Measurements from ENCODE around the gene MORC3. TPM values are rescaled to one million over a fixed set of nuclear protein-coding genes. Genes with fewer than 3 reads are reported as not detected.

The MORC3 gene
- total and polyA plus RNA-seq, 2 of the 4 experiments (the other 2 are of a cell fraction), result 14.0 to 23.5 TPM

- intact Hi-C loops (cut with micrococcal nuclease), result loop anchor here (5.0 kb wide), 2 partner anchors 111 to 261 kb away; partner anchors contain the start of gene SETD4
Observed at GRCh38 chr21:36323032-36323431, 3.0 kb downstream of the MORC3 start.

More at GRCh38 chr21:36323032-36323431, 3.0 kb downstream of the MORC3 start:
- ATAC-seq (ENCODE audit: low read depth) (no peak), DNase-seq (peak; percentile 20)
- Histone ChIP-seq H3K27me3 (ENCODE audit: control insufficient read depth, insufficient read depth, low read length) (no peaks in the 10 kb centered on the region), H3K9me1 (ENCODE audit: insufficient read depth, low read length) (no peaks in the 10 kb centered on the region), H2AFZ (replicated peaks; ENCODE audit: low read length, poor library complexity) (no peak overlapping the region), H3K14ac (replicated peaks; ENCODE audit: low read depth, low read length) (0 out of 2 replicates have a peak overlapping the region, but pooled peaks have one; percentile 17), H3K4me3 (ENCODE audit: insufficient read depth, low read depth, low read length) (no peak overlapping the region), H3K23ac (ENCODE audit: low read depth, low read length) (no peak overlapping the region; the same call in 1 of the 2 replicates), H4K8ac (ENCODE audit: low read depth in 2 of 2, low read length in 2 of 2) (no peak overlapping the region), H2BK120ac (ENCODE audit: low read depth, low read length) (no peak overlapping the region), H3K9ac (ENCODE audit: low read depth, low read length) (no peak overlapping the region), H3K56ac (ENCODE audit: extremely low read depth, insufficient read depth, low read length) (no peak overlapping the region), H2AK9ac (replicated peaks; ENCODE audit: low read depth, low read length, poor library complexity) (no peak overlapping the region), H2BK20ac (ENCODE audit: low read depth, low read length) (no peak overlapping the region), H4K20me1 (ENCODE audit: insufficient read depth, low read length) (peaks cover 46% of the 10 kb centered on the region), H3K4me1 (ENCODE audit: control insufficient read depth, insufficient read depth, low read length) (peaks cover 5% of the 10 kb centered on the region), H3K18ac (ENCODE audit: low read depth, low read length) (no peak overlapping the region), H3K4ac (ENCODE audit: low read depth, low read length) (no peak overlapping the region), H4K91ac (ENCODE audit: insufficient read depth, low read depth, low read length) (no peak overlapping the region), H3K79me1 (ENCODE audit: low read depth in 1 of 2, low read length in 2 of 2) (peaks cover 4 to 39% of the 10 kb centered on the region in 2 experiments), H3K4me2 (ENCODE audit: low read depth, low read length) (no peak overlapping the region), H4K5ac (ENCODE audit: low read depth, low read length) (no peak overlapping the region), H2AK5ac (ENCODE audit: low read depth, low read length) (no peak overlapping the region), H3K27ac (ENCODE audit: insufficient read depth, low read length) (no peak overlapping the region), H3K9me3 (ENCODE audit: control insufficient read depth, insufficient read depth, low read length) (no peaks in the 10 kb centered on the region), H2BK15ac (ENCODE audit: low read depth, low read length) (no peak overlapping the region), H2BK5ac (ENCODE audit: low read depth, low read length, poor library complexity, severe bottlenecking) (no peak overlapping the region), H3K36me3 (ENCODE audit: control insufficient read depth, insufficient read depth, low read length) (peaks cover 7% of the 10 kb centered on the region)
- WGBS, 2 experiments (ENCODE audit: extremely low coverage in 2 of 2, insufficient read length in 1 of 2), result no CpG with 5 or more reads among the region's 3 CpGs
- TF ChIP-seq USF2 (IDR thresholded peaks at IDR 0.05; ENCODE audit: low read depth, low read length) (no peak), RCOR1 (IDR thresholded peaks at IDR 0.05; ENCODE audit: insufficient replicate concordance, low read length) (no peak), POLR2A (IDR thresholded peaks at IDR 0.05; ENCODE audit: low read depth, low read length) (no peak), MAZ (IDR thresholded peaks at IDR 0.05; ENCODE audit: borderline replicate concordance, low read depth, low read length) (no peak), BHLHE40 (IDR thresholded peaks at IDR 0.05; ENCODE audit: low read depth, low read length) (no peak), CEBPB (IDR thresholded peaks at IDR 0.05; ENCODE audit: low read depth, low read length) (no peak), RAD21 (IDR thresholded peaks at IDR 0.05; ENCODE audit: low read length) (no peak), RFX5 (IDR thresholded peaks at IDR 0.05; ENCODE audit: low read depth, low read length) (no peak), NFE2L2 (IDR thresholded peaks at IDR 0.05; ENCODE audit: low read depth, low read length) (no peak), CHD1 (IDR thresholded peaks at IDR 0.05; ENCODE audit: low read depth, low read length) (no peak), MXI1 (IDR thresholded peaks at IDR 0.05; ENCODE audit: borderline replicate concordance, low read depth, low read length) (no peak), ELK1 (IDR thresholded peaks at IDR 0.05; ENCODE audit: borderline replicate concordance, low read depth, low read length) (no peak), MAFK (IDR thresholded peaks at IDR 0.05; ENCODE audit: low read depth, low read length) (no peak), FOS (IDR thresholded peaks at IDR 0.05; ENCODE audit: low read depth, low read length) (no peak), CTCF (conservative IDR thresholded peaks at IDR 0.05; ENCODE audit: low read depth, low read length) (no peak), SMC3 (IDR thresholded peaks at IDR 0.05; ENCODE audit: low read depth, low read length) (no peak)
- dilution Hi-C loops (cut with HindIII; ENCODE audit: low sequenced_read_pairs, unreplicated experiment), result no loop called here
- CTCF ChIA-PET, result no interaction called here
- in situ Hi-C loops (cut with MboI; ENCODE audit: low sequenced_read_pairs), result no loop called here
- BruUV-seq (replicated peaks), result no TSS peak
- POLR2A ChIA-PET (ENCODE audit: unreplicated experiment), result no interaction called here

All from IMR-90 (cell line).